ENCODE results near the gene SAMD7.

DNA sequence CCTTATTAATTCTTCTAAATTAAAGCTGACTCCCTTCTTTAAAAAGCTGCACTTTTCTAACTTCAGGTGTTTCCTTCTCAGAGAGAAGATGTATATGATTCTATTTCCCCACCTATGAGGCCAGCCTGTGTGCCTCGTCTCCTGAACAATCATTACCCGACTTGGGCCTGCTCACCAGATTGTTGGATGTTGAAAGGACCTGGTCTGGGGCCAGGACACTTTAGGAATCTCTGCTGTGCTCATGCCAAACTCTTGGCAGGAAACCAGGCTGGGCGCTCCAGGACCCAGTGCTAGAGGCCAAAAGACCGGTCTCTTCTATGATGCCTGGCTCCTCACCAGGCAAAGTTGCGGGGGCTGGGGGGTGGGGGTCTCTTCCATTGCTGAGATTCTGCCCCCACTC, 24.7 kb upstream of the SAMD7 start:
- TF ChIP-seq, protein P1, sequence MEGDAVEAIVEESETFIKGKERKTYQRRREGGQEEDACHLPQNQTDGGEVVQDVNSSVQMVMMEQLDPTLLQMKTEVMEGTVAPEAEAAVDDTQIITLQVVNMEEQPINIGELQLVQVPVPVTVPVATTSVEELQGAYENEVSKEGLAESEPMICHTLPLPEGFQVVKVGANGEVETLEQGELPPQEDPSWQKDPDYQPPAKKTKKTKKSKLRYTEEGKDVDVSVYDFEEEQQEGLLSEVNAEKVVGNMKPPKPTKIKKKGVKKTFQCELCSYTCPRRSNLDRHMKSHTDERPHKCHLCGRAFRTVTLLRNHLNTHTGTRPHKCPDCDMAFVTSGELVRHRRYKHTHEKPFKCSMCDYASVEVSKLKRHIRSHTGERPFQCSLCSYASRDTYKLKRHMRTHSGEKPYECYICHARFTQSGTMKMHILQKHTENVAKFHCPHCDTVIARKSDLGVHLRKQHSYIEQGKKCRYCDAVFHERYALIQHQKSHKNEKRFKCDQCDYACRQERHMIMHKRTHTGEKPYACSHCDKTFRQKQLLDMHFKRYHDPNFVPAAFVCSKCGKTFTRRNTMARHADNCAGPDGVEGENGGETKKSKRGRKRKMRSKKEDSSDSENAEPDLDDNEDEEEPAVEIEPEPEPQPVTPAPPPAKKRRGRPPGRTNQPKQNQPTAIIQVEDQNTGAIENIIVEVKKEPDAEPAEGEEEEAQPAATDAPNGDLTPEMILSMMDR (IDR thresholded peaks at IDR 0.05; ENCODE audit: low read length) = no peak
- TF ChIP-seq EZH2 (IDR thresholded peaks at IDR 0.05; ENCODE audit: borderline replicate concordance, low read length) = no peak

All from OCI-LY1 (cell line).